Nephron (organoid): ENCODE measurements around the gene TNF.
A peak's percentile ranks its signal among the peaks of the same experiment; 100 is the strongest.

Experiments
- H3K27ac Mint-ChIP-seq, 3 experiments: 2 replicates each; pipeline ENCODE4 v1.8.0; 2020; ENCODE audit warnings: mixed read lengths in 3 of 3, mild to moderate bottlenecking in 2 of 3, moderate library complexity in 1 of 3
- H3K27me3 Mint-ChIP-seq: 2 replicates; pipeline ENCODE4 v1.8.0; 2021; ENCODE audit warnings: low read depth, mild to moderate bottlenecking, moderate library complexity, mixed read lengths
- H3K36me3 Mint-ChIP-seq: 2 replicates; pipeline ENCODE4 v1.8.0; 2020; ENCODE audit warnings: low read depth, mixed read lengths
- H3K4me1 Mint-ChIP-seq: 2 replicates; pipeline ENCODE4 v1.8.0; 2020; ENCODE audit warnings: mixed read lengths
- H3K4me3 Mint-ChIP-seq, 3 experiments: 2 replicates each; pipeline ENCODE4 v1.8.0; 2020; ENCODE audit warnings: mild to moderate bottlenecking in 3 of 3, mixed read lengths in 3 of 3, moderate library complexity in 2 of 3
- H3K9me3 Mint-ChIP-seq: 2 replicates; pipeline ENCODE4 v1.8.0; 2020; ENCODE audit warnings: mixed read lengths
- CTCF ChIP-seq, 3 experiments: fragments of 200-600 bp; sonication (generic); IDR thresholded peaks; one replicate each; pipeline ENCODE4 v1.5.0; 2021; ENCODE audit warnings: antibody characterized with exemption in 3 of 3; ENCODE audit not compliant: unreplicated experiment in 3 of 3

TNF gene

GRCh38 chr6:31580438-31580740 lies 5.0 kb downstream of the TNF start:
- Mint-ChIP-seq H3K27ac (peak overlapping the region in 2 of 3 experiments; percentile 6 to 81), H3K27me3 (peaks cover 6% of the 10 kb centered on the region), H3K4me1 (peaks cover 16% of the 10 kb centered on the region), H3K9me3 (no peaks in the 10 kb centered on the region), H3K4me3 (peak overlapping the region; percentile 94 to 96 (median 95)), H3K36me3 (no peaks in the 10 kb centered on the region)
- TF ChIP-seq CTCF (IDR thresholded peaks at IDR 0.05; ENCODE audit: unreplicated experiment in 3 of 3) = no peak

GRCh38 chr6:31580807-31581433 lies 5.6 kb downstream of the TNF start:
- Mint-ChIP-seq H3K4me3 (peak overlapping the region; percentile 94 to 96 (median 95)), H3K4me1 (peaks cover 20% of the 10 kb centered on the region)
- TF ChIP-seq CTCF (IDR thresholded peaks at IDR 0.05; ENCODE audit: unreplicated experiment in 3 of 3) = peak; percentile 96 to 98 (median 98)

GRCh38 chr6:31581434-31582229 lies 6.3 kb downstream of the TNF start:
- H3K4me1 Mint-ChIP-seq = peaks cover 21% of the 10 kb centered on the region
- peak overlapping the region; percentile 94 to 96 (median 95) for H3K4me3 Mint-ChIP-seq
- no peaks in the 10 kb centered on the region for H3K36me3 Mint-ChIP-seq
- H3K27me3 Mint-ChIP-seq = peaks cover 6% of the 10 kb centered on the region
- no peaks in the 10 kb centered on the region for H3K9me3 Mint-ChIP-seq
- peak overlapping the region; percentile 81 to 89 (median 89) for H3K27ac Mint-ChIP-seq
- TF ChIP-seq CTCF (IDR thresholded peaks at IDR 0.05; ENCODE audit: unreplicated experiment in 3 of 3) = no peak

More at GRCh38 chr6:31580807-31581433, 5.6 kb downstream of the TNF start:
- peaks cover 6% of the 10 kb centered on the region for H3K27me3 Mint-ChIP-seq
- no peaks in the 10 kb centered on the region for H3K36me3 Mint-ChIP-seq
- H3K27ac Mint-ChIP-seq = peak overlapping the region; percentile 81 to 89 (median 89)
- H3K9me3 Mint-ChIP-seq = no peaks in the 10 kb centered on the region

GRCh38 chr6:31582230-31582643 lies 6.9 kb downstream of the TNF start, which contains the start of gene LTB:
Gene LTB (minus strand): TSS chr6:31582424. CDS start chr6:31582417, 7 bp downstream.
- Mint-ChIP-seq H3K36me3 (no peaks in the 10 kb centered on the region), H3K9me3 (no peaks in the 10 kb centered on the region), H3K27me3 (peaks cover 7% of the 10 kb centered on the region), H3K27ac (peak within 1 kb of the TSS; percentile 81 to 89 (median 89)), H3K4me1 (peaks cover 25% of the 10 kb centered on the region), H3K4me3 (peak within 1 kb of the TSS; percentile 94 to 96 (median 95))
- TF ChIP-seq CTCF (IDR thresholded peaks at IDR 0.05; ENCODE audit: unreplicated experiment in 3 of 3) = no peak

- no peaks in the 10 kb centered on the region for H3K36me3 Mint-ChIP-seq
- peak overlapping the region in 1 of 3 experiments; percentile 35 for H3K4me3 Mint-ChIP-seq
- no peaks in the 10 kb centered on the region for H3K9me3 Mint-ChIP-seq
- no peak for TF ChIP-seq CTCF (IDR thresholded peaks at IDR 0.05; ENCODE audit: unreplicated experiment in 3 of 3)
- H3K27me3 Mint-ChIP-seq = peaks cover 11% of the 10 kb centered on the region
- H3K27ac Mint-ChIP-seq = peak overlapping the region in 1 of 3 experiments; percentile 71
- peaks cover 31% of the 10 kb centered on the region for H3K4me1 Mint-ChIP-seq
Observed at GRCh38 chr6:31585491-31585890, 10.1 kb downstream of the TNF start.
